GM21786 (cell line): Measurements from ENCODE around the gene ATAD3B.
A peak's percentile ranks its signal among the peaks of the same experiment; 100 is the strongest.
"Not testable (repeated sequence)": the region's sequence is repeated elsewhere in the genome, so short reads cannot be mapped to it uniquely, and the experiment has no call there.

ENCODE experiments used
- ATAC-seq: cut with Tn5 transposase; IDR thresholded peaks from one replicate; pipeline ENCODE4 v1.9.1; 2021; ENCODE audit not compliant: unreplicated experiment

ATAD3B gene

DNA sequence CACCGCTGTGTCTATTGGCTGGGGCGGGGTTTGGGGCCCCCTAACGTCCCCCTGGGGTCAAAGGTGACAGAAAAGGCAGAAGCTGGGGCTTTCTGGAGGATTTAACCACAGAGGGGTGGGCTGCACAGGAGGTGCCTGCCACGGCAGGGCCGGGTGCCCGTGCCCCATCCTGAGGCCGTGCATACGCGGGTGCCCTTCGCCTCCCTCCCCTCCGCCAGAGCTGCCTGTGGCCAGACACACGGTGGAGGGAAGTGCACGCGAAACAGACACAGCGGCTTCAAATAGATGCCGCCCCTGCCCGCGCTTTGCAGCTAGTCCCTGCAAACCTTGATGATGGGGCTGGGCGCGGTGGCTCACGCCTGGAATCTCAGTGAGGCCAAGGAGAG is 37.9 kb downstream of the ATAD3B start:
- not testable (repeated sequence) for ATAC-seq

DNA sequence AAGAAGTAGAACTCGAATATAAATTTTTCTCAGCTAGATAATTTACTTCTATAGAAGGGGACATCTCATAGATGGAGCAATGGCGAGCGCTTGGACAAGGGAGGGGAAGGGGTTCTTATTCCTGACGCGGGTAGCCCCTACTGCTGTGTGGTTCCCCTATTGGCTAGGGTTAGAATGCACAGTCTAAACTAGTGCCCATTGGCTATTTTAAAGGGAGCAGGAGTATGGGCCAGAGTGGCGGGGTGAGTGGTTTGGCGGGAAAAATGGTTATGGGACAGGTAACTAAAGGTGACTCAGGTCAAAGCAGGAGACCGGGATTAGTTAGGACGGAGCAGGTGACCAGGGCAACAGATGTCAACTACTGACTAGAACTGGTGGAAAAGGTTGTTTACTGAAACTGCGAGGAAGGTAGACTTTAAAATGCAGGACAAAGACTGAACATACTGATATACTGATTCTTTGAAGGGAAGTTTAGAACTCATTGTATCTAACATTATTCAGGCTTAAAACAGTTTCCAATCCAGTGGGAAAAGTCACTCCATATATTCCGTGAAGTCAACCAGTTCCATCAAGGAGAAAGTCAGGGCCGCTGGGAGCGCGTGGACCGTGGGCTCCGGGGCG is 39.5 kb downstream of the ATAD3B start:
- no peak for ATAC-seq

- ATAC-seq = peak; percentile 90
These were observed 40.1 kb downstream of the ATAD3B start, which contains the start of gene ATAD3A for GRCh38 chr1:1511533-1512285. Gene ATAD3A, plus strand, starts transcription at chr1:1512162. Its CDS starts 107 bp downstream, at chr1:1512269.

GRCh38 chr1:1512425-1512824 is 40.9 kb downstream of the ATAD3B start:
- not testable (repeated sequence) for ATAC-seq

GRCh38 chr1:1513675-1514074 is 42.1 kb downstream of the ATAD3B start:
- ATAC-seq = not testable (repeated sequence)

- ATAC-seq = not testable (repeated sequence)
These were observed 42.8 kb downstream of the ATAD3B start for GRCh38 chr1:1514376-1514775.

DNA sequence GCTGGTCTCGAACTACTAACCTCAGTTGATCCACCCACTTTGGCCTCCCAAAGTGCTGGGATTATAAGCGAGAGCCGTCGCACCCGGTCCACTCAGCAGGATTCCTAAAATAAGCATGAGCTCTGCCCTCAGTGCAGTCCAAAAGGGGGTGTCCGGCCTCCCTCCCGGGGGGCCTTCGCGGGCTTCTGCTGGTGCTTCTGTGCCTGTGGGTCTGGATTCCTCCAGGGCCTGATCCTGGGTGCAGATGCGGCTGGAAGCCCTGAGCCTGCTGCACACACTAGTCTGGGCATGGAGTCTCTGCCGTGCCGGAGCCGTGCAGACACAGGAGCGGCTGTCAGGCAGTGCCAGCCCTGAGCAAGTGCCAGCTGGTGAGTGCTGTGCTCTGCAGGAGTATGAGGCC is 45.4 kb downstream of the ATAD3B start:
- ATAC-seq = not testable (repeated sequence)

DNA sequence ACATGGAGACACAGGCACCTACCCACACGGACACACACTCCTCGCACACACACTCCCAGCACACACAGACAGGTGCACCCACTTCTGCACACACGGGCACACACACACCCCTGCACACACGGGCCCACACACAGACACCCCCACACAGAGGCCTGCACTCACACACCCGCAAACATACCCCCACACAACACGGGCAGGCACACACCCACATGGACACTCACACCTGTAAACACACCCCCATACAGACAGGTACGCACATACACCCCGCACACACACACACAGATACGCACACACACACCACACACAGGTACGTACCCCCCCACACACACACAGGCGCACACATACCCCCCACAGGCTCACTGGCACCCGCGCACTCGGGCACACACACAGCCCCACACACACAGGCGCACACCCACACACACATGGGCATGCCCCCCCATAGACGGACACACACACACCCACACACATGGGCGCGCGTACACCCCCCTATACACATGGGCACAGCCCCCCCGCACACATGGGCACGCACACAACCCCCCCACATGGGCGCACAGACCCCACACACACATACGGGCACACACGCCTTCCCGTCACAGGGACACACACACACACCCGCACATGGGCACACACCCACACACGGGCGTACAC is 46.5 kb downstream of the ATAD3B start:
- ATAC-seq = no peak

- ATAC-seq = not testable (repeated sequence)
These were observed 47.0 kb downstream of the ATAD3B start for GRCh38 chr1:1518621-1519007.

DNA sequence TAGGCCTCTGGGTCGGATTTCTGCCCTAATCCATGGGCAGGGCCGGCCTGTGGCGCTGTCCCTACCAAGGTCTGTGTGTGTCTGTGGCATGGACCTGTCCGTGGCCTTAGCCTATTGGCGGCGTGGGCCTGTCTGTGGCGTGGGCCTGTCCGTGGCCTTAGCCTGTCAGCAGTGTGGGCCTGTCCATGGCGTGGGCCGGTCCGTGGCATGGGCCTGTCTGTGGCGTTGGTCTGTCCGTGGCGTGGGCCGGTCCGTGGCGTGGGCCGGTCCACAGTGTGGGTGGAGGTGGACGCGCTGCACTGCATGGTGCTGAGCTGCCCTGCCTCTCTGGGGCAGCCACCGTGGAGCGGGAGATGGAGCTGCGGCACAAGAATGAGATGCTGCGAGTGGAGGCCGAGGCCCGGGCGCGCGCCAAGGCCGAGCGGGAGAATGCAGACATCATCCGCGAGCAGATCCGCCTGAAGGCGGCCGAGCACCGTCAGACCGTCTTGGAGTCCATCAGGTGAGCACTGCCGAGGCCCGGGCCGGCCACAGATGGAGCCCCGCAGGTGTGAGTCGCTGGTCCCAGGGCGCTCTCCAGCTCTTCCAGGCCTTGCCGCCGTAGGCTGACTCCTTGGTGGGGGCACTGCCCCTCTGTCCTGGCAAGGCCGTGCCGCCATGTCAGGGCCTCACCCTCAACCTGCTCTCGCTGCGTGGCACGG is 48.4 kb downstream of the ATAD3B start:
- ATAC-seq = not testable (repeated sequence)

DNA sequence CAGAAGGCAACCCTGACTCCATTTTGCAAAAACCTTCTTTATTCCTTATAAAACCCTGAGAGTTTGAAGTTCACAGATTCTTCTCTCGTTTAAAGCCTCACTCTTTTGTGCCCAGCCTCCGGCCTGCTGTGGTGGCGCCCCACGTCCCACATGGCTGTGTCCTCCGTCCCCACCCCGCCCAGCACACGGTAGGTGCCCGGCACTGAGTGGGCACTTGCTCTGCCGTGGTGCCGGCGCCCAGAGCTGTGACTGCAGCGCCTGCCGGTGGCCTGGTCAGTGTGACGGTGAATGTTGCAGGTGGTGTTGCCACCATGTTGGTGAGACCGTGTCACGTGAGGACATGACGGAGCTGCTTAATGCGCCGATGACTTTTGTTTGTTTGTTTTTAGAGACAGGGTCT is 49.8 kb downstream of the ATAD3B start:
- ATAC-seq = no peak

GRCh38 chr1:1522536-1522935 is 51.0 kb downstream of the ATAD3B start:
- not testable (repeated sequence) for ATAC-seq

GRCh38 chr1:1523226-1523625 is 51.7 kb downstream of the ATAD3B start:
- ATAC-seq = not testable (repeated sequence)

DNA sequence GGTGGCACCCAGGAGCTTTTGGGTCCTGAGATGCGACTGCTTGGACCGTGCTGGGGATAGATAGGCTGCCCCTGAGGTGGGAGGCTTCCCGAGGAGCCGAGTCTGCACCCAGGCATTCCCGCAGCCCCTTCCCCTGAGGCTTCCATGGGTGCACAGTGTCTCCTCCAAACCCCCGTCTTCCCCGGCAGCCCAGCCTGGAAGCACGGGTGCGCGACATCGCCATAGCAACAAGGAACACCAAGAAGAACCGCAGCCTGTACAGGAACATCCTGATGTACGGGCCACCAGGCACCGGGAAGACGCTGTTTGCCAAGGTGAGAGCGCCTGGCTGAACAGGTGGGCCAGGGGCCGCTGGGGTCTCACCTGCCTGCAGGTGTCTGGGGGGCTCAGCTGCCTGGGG is 52.1 kb downstream of the ATAD3B start:
- ATAC-seq = not testable (repeated sequence)

DNA sequence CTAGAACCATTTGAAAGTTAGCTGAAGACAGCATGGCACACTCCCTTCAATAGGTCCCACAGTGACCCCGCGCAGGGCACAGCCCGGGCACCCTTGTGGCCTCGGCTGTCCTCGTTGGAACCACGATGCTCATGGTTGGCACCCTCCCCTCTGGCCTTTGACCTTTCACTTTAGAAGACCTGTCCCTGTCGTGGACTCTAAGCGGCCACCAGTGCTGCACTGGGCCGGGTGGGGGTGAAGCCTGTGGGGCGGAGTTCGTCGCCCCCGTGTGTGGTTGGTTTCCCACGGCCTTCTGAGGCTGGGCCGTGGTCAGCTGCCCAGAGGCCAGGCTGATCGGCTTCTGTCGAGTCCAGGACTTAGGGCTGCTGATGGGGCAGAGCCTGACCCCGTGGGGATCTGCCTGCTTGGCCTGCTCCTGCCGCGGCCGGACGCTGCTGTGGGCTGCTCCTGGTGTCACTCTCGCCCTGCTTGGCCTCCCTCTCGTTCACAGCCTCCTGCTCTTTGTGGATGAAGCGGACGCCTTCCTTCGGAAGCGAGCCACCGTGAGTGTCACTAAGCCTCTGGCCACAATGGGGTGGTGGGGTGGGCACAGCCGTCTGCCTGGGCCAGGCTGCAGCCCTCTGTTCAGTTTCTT is 53.3 kb downstream of the ATAD3B start:
- not testable (repeated sequence) for ATAC-seq

DNA sequence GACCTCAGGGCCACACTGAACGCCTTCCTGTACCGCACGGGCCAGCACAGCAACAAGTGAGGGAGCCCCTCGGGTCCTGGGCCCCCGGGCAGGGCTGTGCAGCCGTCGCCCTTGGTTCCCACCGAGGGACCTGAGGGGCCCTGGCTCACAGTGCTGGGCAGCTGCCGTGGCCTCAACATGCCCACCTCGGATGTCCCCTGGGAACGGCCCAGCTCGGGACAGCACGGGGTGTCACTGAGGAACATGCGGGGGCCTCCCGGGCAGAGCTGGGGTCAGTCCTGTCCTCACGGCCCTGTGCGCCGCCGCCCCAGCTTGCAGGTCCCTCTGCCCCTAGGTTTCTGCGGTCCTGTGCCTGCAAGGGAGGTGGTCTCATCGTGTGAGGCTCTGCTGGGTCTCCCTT is 54.9 kb downstream of the ATAD3B start:
- not testable (repeated sequence) for ATAC-seq

GRCh38 chr1:1527092-1527816 is 55.7 kb downstream of the ATAD3B start:
- no peak for ATAC-seq

DNA sequence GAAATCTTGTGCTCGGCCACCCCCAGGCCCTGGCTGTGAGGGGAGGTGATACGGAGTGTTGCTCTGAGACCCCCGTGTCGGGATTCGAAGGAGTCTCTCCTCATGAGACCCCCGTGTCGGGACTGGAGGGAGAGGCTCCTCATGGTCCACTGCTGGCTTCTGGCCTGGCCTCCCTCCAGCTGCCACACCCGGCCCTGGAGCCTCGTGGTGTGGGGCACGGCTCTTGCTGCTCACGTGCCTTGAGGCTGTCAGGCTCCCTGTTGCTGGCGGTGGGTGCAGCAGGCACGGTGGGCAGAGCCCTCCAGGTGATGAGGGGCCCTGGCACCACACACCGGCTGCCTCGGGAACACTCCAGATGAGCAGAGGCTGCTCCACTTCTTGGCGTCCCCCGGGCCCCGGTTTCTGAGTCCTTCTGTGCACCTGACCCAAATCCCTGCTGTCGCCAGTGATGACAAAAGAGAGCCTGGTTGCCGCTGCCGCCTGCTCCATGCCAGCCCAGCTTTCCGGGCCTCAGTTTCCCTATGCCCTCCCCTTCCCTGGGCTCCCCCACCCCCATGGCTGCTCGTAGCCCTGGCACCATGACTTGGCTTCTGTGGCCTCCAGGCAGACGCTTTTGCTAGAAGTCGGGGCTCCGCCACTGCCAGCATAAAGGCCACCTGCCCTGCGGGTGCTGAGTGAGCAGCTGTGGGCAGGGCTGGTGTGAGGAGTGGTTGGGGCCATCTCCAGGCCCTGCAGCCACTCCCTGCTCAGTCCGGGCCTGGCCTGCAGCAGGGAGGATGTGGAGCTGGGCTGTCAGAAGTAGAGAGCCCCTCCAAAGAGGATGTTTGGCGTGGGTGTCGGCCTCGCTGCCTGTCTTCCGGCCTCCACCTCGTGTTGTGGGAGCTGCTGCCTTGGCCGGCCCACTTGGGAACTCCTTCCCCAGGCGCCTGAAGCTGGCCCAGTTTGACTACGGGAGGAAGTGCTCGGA is 57.0 kb downstream of the ATAD3B start:
- no peak for ATAC-seq

- ATAC-seq = no peak
These were observed 57.8 kb downstream of the ATAD3B start for GRCh38 chr1:1529321-1529720.
